Activated T-helper 2 cell treated with anti-CD3 and anti-CD28 coated beads, Interferon-gamma antibody, Interleukin-2, Interleukin-4, amounts not matched to agents 10 μg/mL and 5 μg/mL and 100 μg/mL, durations not matched to agents 14 hours and 24 hours and 36 hours (primary cell): ENCODE results near the gene MRPL44. TPM values are rescaled to one million over a fixed set of nuclear protein-coding genes. Genes with fewer than 3 reads are reported as not detected.

Source experiments
- DNase-seq: peaks from one replicate; pipeline ENCODE4 v3.0.0; 2021; ENCODE audit warnings: low spot score
- H3K27ac Mint-ChIP-seq: one replicate; pipeline ENCODE4 v1.8.0; 2021; ENCODE audit warnings: mixed read lengths
- H3K27me3 Mint-ChIP-seq: one replicate; pipeline ENCODE4 v1.8.0; 2021; ENCODE audit warnings: low read depth, mixed read lengths
- H3K36me3 Mint-ChIP-seq: one replicate; pipeline ENCODE4 v1.8.0; 2021; ENCODE audit warnings: low read depth, mixed read lengths
- H3K4me1 Mint-ChIP-seq: one replicate; pipeline ENCODE4 v1.8.0; 2021; ENCODE audit warnings: low read depth, mixed read lengths
- H3K4me3 Mint-ChIP-seq: one replicate; pipeline ENCODE4 v1.8.0; 2021; ENCODE audit warnings: low read depth, mild to moderate bottlenecking, moderate library complexity, mixed read lengths
- H3K9me3 Mint-ChIP-seq: one replicate; pipeline ENCODE4 v1.8.0; 2021; ENCODE audit warnings: mixed read lengths
- intact Hi-C: fragments of 100-400 bp; cut with micrococcal nuclease; formaldehyde crosslinking; loops from one replicate; pipeline ENCODE4 v1.15.1; 2023
- total RNA-seq: library from RNA; stranded (reverse); gene quantifications from 2 replicates; pipeline ENCODE4 v1.2.3, GENCODE V29; 2022

Gene MRPL44
- 33.6 and 34.3 TPM in 2 replicates for total RNA-seq

- Mint-ChIP-seq H3K4me1 (peaks cover 71% of the 10 kb centered on the region), H3K9me3 (no peaks in the 10 kb centered on the region), H3K4me3 (peak within 1 kb of the TSS; percentile 89)
Measured at GRCh38 chr2:223957092-223957851, at the start of gene MRPL44. TSS of gene MRPL44 (plus strand) at chr2:223957463. CDS start at chr2:223957473, 10 bp downstream.

GRCh38 chr2:223908304-223908998, 48.8 kb upstream of the MRPL44 start:
- Mint-ChIP-seq H3K9me3 (no peaks in the 10 kb centered on the region), H3K36me3 (peaks cover 29% of the 10 kb centered on the region), H3K4me1 (peaks cover 14% of the 10 kb centered on the region), H3K4me3 (no peak overlapping the region), H3K27me3 (no peaks in the 10 kb centered on the region), H3K27ac (peak overlapping the region; percentile 2)
- intact Hi-C loops, result no loop called here
- no peak for DNase-seq

More at GRCh38 chr2:223957092-223957851, at the start of gene MRPL44:
- H3K27ac Mint-ChIP-seq, result peak within 1 kb of the TSS; percentile 87
- peaks cover 29% of the 10 kb centered on the region for H3K36me3 Mint-ChIP-seq
- H3K27me3 Mint-ChIP-seq, result no peaks in the 10 kb centered on the region
- peak; percentile 96 for DNase-seq
- intact Hi-C loops, result loop anchor here (1.0 to 10.0 kb wide), 9 partner anchors 12 to 1302 kb away; partner anchors contain the start of genes AP1S3, CUL3, FARSB and WDFY1

GRCh38 chr2:223909001-223909741, 48.1 kb upstream of the MRPL44 start:
- intact Hi-C loops, result no loop called here
- no peak for DNase-seq
- H3K36me3 Mint-ChIP-seq, result peaks cover 29% of the 10 kb centered on the region
- no peak overlapping the region for H3K27ac Mint-ChIP-seq
- no peak overlapping the region for H3K4me3 Mint-ChIP-seq
- H3K27me3 Mint-ChIP-seq, result no peaks in the 10 kb centered on the region
- no peaks in the 10 kb centered on the region for H3K9me3 Mint-ChIP-seq
- peaks cover 16% of the 10 kb centered on the region for H3K4me1 Mint-ChIP-seq

- DNase-seq, result no peak
- Mint-ChIP-seq H3K4me1 (peaks cover 17% of the 10 kb centered on the region), H3K27me3 (no peaks in the 10 kb centered on the region), H3K4me3 (no peak overlapping the region), H3K9me3 (no peaks in the 10 kb centered on the region), H3K36me3 (peaks cover 40% of the 10 kb centered on the region), H3K27ac (no peak overlapping the region)
- intact Hi-C loops, result no loop called here
Measured at GRCh38 chr2:223914324-223914723, 42.9 kb upstream of the MRPL44 start.

GRCh38 chr2:223915071-223915470, 42.2 kb upstream of the MRPL44 start:
- DNase-seq, result no peak
- intact Hi-C loops, result no loop called here
- Mint-ChIP-seq H3K27me3 (no peaks in the 10 kb centered on the region), H3K4me3 (no peak overlapping the region), H3K9me3 (no peaks in the 10 kb centered on the region), H3K4me1 (peaks cover 11% of the 10 kb centered on the region), H3K36me3 (peaks cover 33% of the 10 kb centered on the region), H3K27ac (no peak overlapping the region)

- Mint-ChIP-seq H3K4me3 (no peak overlapping the region), H3K4me1 (peaks cover 11% of the 10 kb centered on the region), H3K27ac (no peak overlapping the region), H3K36me3 (peaks cover 32% of the 10 kb centered on the region), H3K27me3 (no peaks in the 10 kb centered on the region), H3K9me3 (no peaks in the 10 kb centered on the region)
- DNase-seq, result no peak
- intact Hi-C loops, result no loop called here
Measured at GRCh38 chr2:223916181-223916920, 40.9 kb upstream of the MRPL44 start.

- intact Hi-C loops, result no loop called here
- no peak for DNase-seq
- Mint-ChIP-seq H3K27ac (no peak overlapping the region), H3K4me3 (no peak overlapping the region), H3K4me1 (peaks cover 20% of the 10 kb centered on the region), H3K27me3 (no peaks in the 10 kb centered on the region), H3K9me3 (no peaks in the 10 kb centered on the region), H3K36me3 (peaks cover 26% of the 10 kb centered on the region)
Measured at GRCh38 chr2:223918671-223919134, 38.6 kb upstream of the MRPL44 start.

- Mint-ChIP-seq H3K4me1 (peaks cover 19% of the 10 kb centered on the region), H3K4me3 (no peak overlapping the region), H3K27ac (no peak overlapping the region), H3K36me3 (peaks cover 26% of the 10 kb centered on the region), H3K27me3 (no peaks in the 10 kb centered on the region), H3K9me3 (no peaks in the 10 kb centered on the region)
- intact Hi-C loops, result no loop called here
- DNase-seq, result no peak
Measured at GRCh38 chr2:223920109-223920508, 37.2 kb upstream of the MRPL44 start.

- no peaks in the 10 kb centered on the region for H3K27me3 Mint-ChIP-seq
- no peaks in the 10 kb centered on the region for H3K9me3 Mint-ChIP-seq
- no peak overlapping the region for H3K4me3 Mint-ChIP-seq
- H3K36me3 Mint-ChIP-seq, result peaks cover 28% of the 10 kb centered on the region
- H3K27ac Mint-ChIP-seq, result no peak overlapping the region
- H3K4me1 Mint-ChIP-seq, result peaks cover 18% of the 10 kb centered on the region
- no peak for DNase-seq
- intact Hi-C loops, result no loop called here
Measured at GRCh38 chr2:223921204-223921603, 36.1 kb upstream of the MRPL44 start.

GRCh38 chr2:223922308-223922707, 35.0 kb upstream of the MRPL44 start:
- DNase-seq, result no peak
- Mint-ChIP-seq H3K4me1 (peaks cover 18% of the 10 kb centered on the region), H3K27ac (no peak overlapping the region), H3K4me3 (no peak overlapping the region), H3K36me3 (peaks cover 24% of the 10 kb centered on the region), H3K27me3 (no peaks in the 10 kb centered on the region), H3K9me3 (peaks cover 2% of the 10 kb centered on the region)
- intact Hi-C loops, result no loop called here

GRCh38 chr2:223923976-223924375, 33.3 kb upstream of the MRPL44 start:
- no peak for DNase-seq
- H3K27me3 Mint-ChIP-seq, result no peaks in the 10 kb centered on the region
- H3K4me3 Mint-ChIP-seq, result no peak overlapping the region
- intact Hi-C loops, result no loop called here
- peaks cover 7% of the 10 kb centered on the region for H3K9me3 Mint-ChIP-seq
- peaks cover 28% of the 10 kb centered on the region for H3K4me1 Mint-ChIP-seq
- peaks cover 28% of the 10 kb centered on the region for H3K36me3 Mint-ChIP-seq
- H3K27ac Mint-ChIP-seq, result no peak overlapping the region

- Mint-ChIP-seq H3K4me3 (no peak overlapping the region), H3K27ac (no peak overlapping the region), H3K4me1 (peaks cover 39% of the 10 kb centered on the region), H3K9me3 (peaks cover 7% of the 10 kb centered on the region), H3K27me3 (no peaks in the 10 kb centered on the region), H3K36me3 (peaks cover 30% of the 10 kb centered on the region)
- intact Hi-C loops, result no loop called here
- no peak for DNase-seq
Measured at GRCh38 chr2:223925106-223925505, 32.2 kb upstream of the MRPL44 start.
